ENCODE measurements around the gene RGS3.

The RGS3 gene

GRCh38 chr9:113573046-113573958 is 109.8 kb downstream of the RGS3 start:
- DNase-seq: no peak

- DNase-seq: no peak
Measured at GRCh38 chr9:113573959-113574352, 110.4 kb downstream of the RGS3 start.

- no peak for DNase-seq
Measured at GRCh38 chr9:113574441-113575262, 111.1 kb downstream of the RGS3 start.

GRCh38 chr9:113577525-113578261 is 114.2 kb downstream of the RGS3 start:
- DNase-seq: no peak

- DNase-seq: no peak
Measured at GRCh38 chr9:113578279-113578865, 114.8 kb downstream of the RGS3 start.

GRCh38 chr9:113578882-113579282 is 115.4 kb downstream of the RGS3 start:
- peak; percentile 74 to 79 for DNase-seq

- DNase-seq: peak; percentile 82 to 87
Measured at GRCh38 chr9:113579283-113580040, 115.9 kb downstream of the RGS3 start.

GRCh38 chr9:113580041-113580953 is 116.8 kb downstream of the RGS3 start:
- peak; percentile 94 to 95 for DNase-seq

GRCh38 chr9:113580954-113581311 is 117.4 kb downstream of the RGS3 start:
- no peak for DNase-seq

- peak; percentile 81 to 84 for DNase-seq
Measured at GRCh38 chr9:113581865-113582697, 118.6 kb downstream of the RGS3 start.

- DNase-seq: no peak
Measured at GRCh38 chr9:113582698-113583200, 119.2 kb downstream of the RGS3 start.

- no peak for DNase-seq
Measured at GRCh38 chr9:113583511-113584427, 120.2 kb downstream of the RGS3 start.

- DNase-seq: no peak
Measured at GRCh38 chr9:113584428-113585084, 121.0 kb downstream of the RGS3 start.

- no peak for DNase-seq
Measured at GRCh38 chr9:113585085-113585442, 121.5 kb downstream of the RGS3 start.

GRCh38 chr9:113585555-113585954 is 122.0 kb downstream of the RGS3 start:
- no peak for DNase-seq

- DNase-seq: no peak
Measured at GRCh38 chr9:113587471-113588031, 124.0 kb downstream of the RGS3 start.

- DNase-seq: no peak
Measured at GRCh38 chr9:113588242-113588810, 124.8 kb downstream of the RGS3 start.
